HEK293 (cell line): ENCODE measurements around the gene MTX1.

Experiments used
- CTCF ChIA-PET: fragments of 350-600 bp; formaldehyde crosslinking; extraction: SDS; loops from one replicate; lab custom pipeline; 2021; ENCODE audit warnings: antibody characterized with exemption; lab: Yijun Ruan, JAX
- POLR2A ChIA-PET: fragments of 300-600 bp; formaldehyde crosslinking; extraction: SDS; loops from one replicate; lab custom pipeline; 2020; ENCODE audit warnings: antibody characterized with exemption, inconsistent platforms; lab: Yijun Ruan, JAX
- H3K27ac ChIP-seq: fragments of 200-500 bp; sonication (Bioruptor generic); 2 replicates; pipeline ENCODE4 v1.5.1; 2014; ENCODE audit warnings: low read depth, low read length, control low read depth, inconsistent platforms; ENCODE audit errors: extremely low read depth
- H3K36me3 ChIP-seq, 2 experiments: fragments of 200-500 bp in 1 of 2; sonication (Bioruptor generic) in 1 of 2; 1 replicate in 1 of 2; 2 replicates in 1 of 2; pipeline ENCODE4 v1.5.1; 2014 to 2017; ENCODE audit warnings: inconsistent platforms in 2 of 2, low read length in 2 of 2; ENCODE audit not compliant: control insufficient read depth in 2 of 2, insufficient read depth in 1 of 2
- H3K4me1 ChIP-seq: fragments of 200-500 bp; sonication (Bioruptor generic); 2 replicates; pipeline ENCODE4 v1.5.1; 2014; ENCODE audit warnings: mild to moderate bottlenecking, low read length, inconsistent platforms; ENCODE audit not compliant: control insufficient read depth, insufficient read depth
- H3K4me3 ChIP-seq: 2 replicates; pipeline ENCODE4 v1.5.1; 2011; ENCODE audit warnings: low read depth, mild to moderate bottlenecking, control low read depth, low read length, moderate library complexity
- H3K9me3 ChIP-seq: fragments of 200-500 bp; sonication (Bioruptor generic); 2 replicates; pipeline ENCODE4 v1.5.1; 2014; ENCODE audit warnings: low read depth, low read length, inconsistent platforms; ENCODE audit not compliant: control insufficient read depth, insufficient read depth
- GLI4 ChIP-seq: fragments of 450-650 bp; formaldehyde crosslinking; IDR thresholded peaks from 2 replicates; pipeline ENCODE4 v1.5.1; 2016; ENCODE audit warnings: missing biosample characterization, missing genetic modification characterization
- HIC1 ChIP-seq: fragments of 450-650 bp; formaldehyde crosslinking; IDR thresholded peaks from 2 replicates; pipeline ENCODE4 v1.5.1; 2016; ENCODE audit warnings: missing biosample characterization, missing genetic modification characterization
- KLF17 ChIP-seq: fragments of 450-650 bp; formaldehyde crosslinking; IDR thresholded peaks from 2 replicates; pipeline ENCODE4 v1.5.1; 2016; ENCODE audit warnings: missing biosample characterization, missing genetic modification characterization
- KLF7 ChIP-seq: fragments of 450-650 bp; formaldehyde crosslinking; IDR thresholded peaks from 2 replicates; pipeline ENCODE4 v1.5.1; 2016; ENCODE audit warnings: missing biosample characterization, missing genetic modification characterization, borderline replicate concordance
- PBX3 ChIP-seq: sonication (generic); formaldehyde crosslinking; IDR thresholded peaks from 2 replicates; pipeline ENCODE4 v1.8.1; 2022; ENCODE audit warnings: mild to moderate bottlenecking, moderate library complexity, missing genetic modification reagents
- PRDM10 ChIP-seq: fragments of 450-650 bp; formaldehyde crosslinking; IDR thresholded peaks from 2 replicates; pipeline ENCODE4 v1.5.1; 2016; ENCODE audit warnings: missing biosample characterization, missing genetic modification characterization
- SP2 ChIP-seq: fragments of 450-650 bp; formaldehyde crosslinking; IDR thresholded peaks from 2 replicates; pipeline ENCODE4 v1.5.1; 2016; ENCODE audit warnings: missing biosample characterization, missing genetic modification characterization
- SP3 ChIP-seq: fragments of 450-650 bp; formaldehyde crosslinking; IDR thresholded peaks from 2 replicates; pipeline ENCODE4 v1.5.1; 2016; ENCODE audit warnings: missing biosample characterization, missing genetic modification characterization
- ZBTB20 ChIP-seq: fragments of 450-650 bp; formaldehyde crosslinking; IDR thresholded peaks from 2 replicates; pipeline ENCODE4 v1.5.1; 2016; ENCODE audit warnings: missing biosample characterization, missing genetic modification characterization
- ZBTB48 ChIP-seq: fragments of 450-650 bp; formaldehyde crosslinking; IDR thresholded peaks from 2 replicates; pipeline ENCODE4 v1.5.1; 2016; ENCODE audit warnings: missing biosample characterization, missing genetic modification characterization
- ZNF10 ChIP-seq: fragments of 450-650 bp; formaldehyde crosslinking; IDR thresholded peaks from 2 replicates; pipeline ENCODE4 v1.5.1; 2017; ENCODE audit warnings: missing biosample characterization, missing genetic modification characterization
- ZNF138 ChIP-seq: fragments of 450-650 bp; formaldehyde crosslinking; IDR thresholded peaks from 2 replicates; pipeline ENCODE4 v1.5.1; 2016; ENCODE audit warnings: missing biosample characterization, missing genetic modification characterization, borderline replicate concordance
- ZNF148 ChIP-seq: fragments of 450-650 bp; formaldehyde crosslinking; IDR thresholded peaks from 2 replicates; pipeline ENCODE4 v1.5.0; 2017; ENCODE audit warnings: missing biosample characterization, missing genetic modification characterization, borderline replicate concordance
- ZNF280C ChIP-seq: fragments of 450-650 bp; formaldehyde crosslinking; IDR thresholded peaks from 2 replicates; pipeline ENCODE4 v1.5.1; 2016; ENCODE audit warnings: missing biosample characterization, missing genetic modification characterization
- ZNF394 ChIP-seq: fragments of 450-650 bp; formaldehyde crosslinking; IDR thresholded peaks from 2 replicates; pipeline ENCODE4 v1.5.1; 2016; ENCODE audit warnings: missing biosample characterization, missing genetic modification characterization, mild to moderate bottlenecking, moderate library complexity, borderline replicate concordance
- ZNF529 ChIP-seq: fragments of 450-650 bp; formaldehyde crosslinking; IDR thresholded peaks from 2 replicates; pipeline ENCODE4 v1.5.1; 2017; ENCODE audit warnings: missing genetic modification characterization, missing biosample characterization; ENCODE audit not compliant: insufficient replicate concordance
- ZNF621 ChIP-seq: fragments of 450-650 bp; formaldehyde crosslinking; IDR thresholded peaks from 2 replicates; pipeline ENCODE4 v1.5.1; 2017; ENCODE audit warnings: missing biosample characterization, missing genetic modification characterization

Gene MTX1

GRCh38 chr1:155256058-155256852 lies 47.8 kb downstream of the MTX1 start (continued):
- 0 out of 2 replicates have a peak, but pooled peaks have one; percentile 39 for TF ChIP-seq HIC1 (tag by site-specific recombination)
- no peak for TF ChIP-seq ZNF529 (tag by site-specific recombination)
- no peak for TF ChIP-seq SP3 (tag by site-specific recombination)
- peak; percentile 25; the same call in 1 of the 2 replicates for TF ChIP-seq ZBTB48 (tag by site-specific recombination)
- TF ChIP-seq KLF7 (tag by site-specific recombination), result no peak
- peak; percentile 30; the same call in 1 of the 2 replicates for TF ChIP-seq PRDM10 (tag by site-specific recombination)
- TF ChIP-seq KLF17, result peak; percentile 94
- no peak for TF ChIP-seq ZNF280C (tag by site-specific recombination)
- TF ChIP-seq ZNF394 (tag by site-specific recombination), result peak; percentile 79; the same call in 1 of the 2 replicates
- TF ChIP-seq ZBTB20 (tag by site-specific recombination), result peak; percentile 31
- TF ChIP-seq SP2 (tag by site-specific recombination), result peak; percentile 4; the same call in 1 of the 2 replicates

GRCh38 chr1:155260276-155260675 lies 51.8 kb downstream of the MTX1 start:
- no peak overlapping the region for H3K27ac ChIP-seq
- ChIA-PET CTCF (interaction anchor here (0.7 to 6.2 kb wide), 5 partner anchors 10 to 63 kb away, joined by 3 to 91 read pairs (median 3); no protein-coding TSS in a partner anchor), POLR2A (interaction anchor here (1.6 to 4.2 kb wide), 4 partner anchors 9 to 63 kb away, joined by 3 to 54 read pairs (median 24); partner anchors contain the start of gene CLK2)
- peaks cover 4 to 69% of the 10 kb centered on the region in 2 experiments for H3K36me3 ChIP-seq
- H3K4me3 ChIP-seq, result no peak overlapping the region
- no peaks in the 10 kb centered on the region for H3K9me3 ChIP-seq
- H3K4me1 ChIP-seq, result no peaks in the 10 kb centered on the region
- TF ChIP-seq ZNF10 (no peak), PBX3 (CRISPR knock-in tag) (no peak), GLI4 (no peak), ZNF148 (no peak), ZNF138 (no peak), ZNF621 (no peak)
- TF ChIP-seq, all 188 proteins: peak for 0
